DMS114 treated with DMSO at 0.1 percent for 48 hours (cell line): ENCODE measurements around the gene GYG2.
"Not testable (repeated sequence)": the region's sequence is repeated elsewhere in the genome, so short reads cannot be mapped to it uniquely, and the experiment has no call there.

Source experiments
- DNase-seq: peaks from one replicate; lab custom pipeline; 2025; ENCODE audit not compliant: unreplicated experiment; lab: John Stamatoyannopoulos, UW

GYG2 gene

GRCh38 chrX:2812161-2812907, 16.4 kb upstream of the GYG2 start:
- DNase-seq: not testable (repeated sequence)

GRCh38 chrX:2817036-2817435, 11.7 kb upstream of the GYG2 start:
- DNase-seq: no peak

- DNase-seq: no peak
These were observed 9.2 kb upstream of the GYG2 start for GRCh38 chrX:2819345-2820135.

DNA sequence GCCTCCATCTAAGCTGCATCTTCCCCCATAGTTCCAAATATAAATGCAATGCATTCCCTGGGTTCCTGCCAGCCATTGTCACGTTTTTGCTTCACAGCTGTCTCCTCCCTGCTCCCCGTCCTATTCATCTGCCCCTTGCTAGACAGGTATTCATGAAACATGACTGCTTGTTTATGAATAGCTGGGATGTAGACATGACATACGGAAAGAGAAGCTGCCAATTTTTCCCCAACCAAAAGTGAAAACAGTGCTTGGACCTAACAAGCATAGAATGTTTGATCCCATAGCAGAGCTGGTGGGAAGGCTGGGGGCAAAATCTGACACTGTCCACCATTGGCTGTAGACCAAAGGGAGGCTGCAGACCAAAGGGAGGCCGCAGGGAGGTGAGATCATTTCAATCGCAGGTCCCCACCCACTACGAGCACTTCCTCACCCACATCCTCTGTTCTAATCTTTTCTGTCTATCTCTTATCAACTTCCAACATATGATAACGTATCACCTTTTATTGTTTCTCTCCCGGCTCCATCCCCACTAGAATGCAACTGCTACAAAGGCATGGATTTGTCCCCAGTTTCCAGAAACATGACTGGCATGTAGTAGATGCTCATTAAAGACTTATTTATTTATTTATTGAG, 8.5 kb upstream of the GYG2 start:
- DNase-seq: no peak

- DNase-seq: no peak
These were observed 4.8 kb upstream of the GYG2 start for GRCh38 chrX:2823795-2824386.

GRCh38 chrX:2824886-2825285, 3.8 kb upstream of the GYG2 start:
- no peak for DNase-seq

GRCh38 chrX:2828959-2829411, 255 bp downstream of the GYG2 start:
- no peak for DNase-seq

GRCh38 chrX:2829469-2830246, 928 bp downstream of the GYG2 start:
- DNase-seq: no peak

GRCh38 chrX:2831471-2832228, 2.9 kb downstream of the GYG2 start:
- no peak for DNase-seq

DNA sequence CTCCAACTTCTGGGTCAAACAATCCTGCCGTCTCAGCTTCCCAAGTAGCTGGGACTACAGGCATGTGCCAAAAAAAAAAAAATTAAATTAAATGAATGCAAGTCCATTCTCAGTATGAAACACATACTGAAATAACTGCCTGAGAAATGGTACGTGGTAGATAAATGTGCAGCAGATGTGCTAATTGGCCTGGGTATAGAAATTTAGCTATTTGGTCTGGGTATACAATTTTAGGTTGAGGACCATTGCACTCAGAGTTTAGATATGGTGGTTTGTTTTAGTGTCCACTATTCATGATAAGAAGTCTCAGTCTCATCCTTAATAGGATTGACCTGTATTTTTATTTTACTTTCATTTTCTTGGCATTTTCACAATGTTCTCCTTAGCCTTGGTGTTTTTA, 9.2 kb downstream of the GYG2 start:
- no peak for DNase-seq

DNA sequence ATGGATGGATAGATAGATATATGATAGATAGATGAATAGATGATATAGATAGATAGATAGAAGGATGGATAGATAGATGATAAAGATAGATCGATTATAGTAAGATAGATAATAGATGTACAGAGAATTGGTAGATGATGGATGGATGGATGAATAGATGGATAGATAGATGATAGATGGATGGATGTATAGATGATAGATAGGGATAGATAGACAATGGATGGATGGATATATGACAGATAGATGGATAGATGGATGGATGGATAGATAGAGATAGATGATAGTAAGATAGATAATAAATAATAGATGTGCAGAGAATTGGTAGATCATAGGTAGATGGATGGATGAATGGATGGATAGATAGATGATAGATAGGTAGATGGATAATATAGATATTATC, 12.2 kb downstream of the GYG2 start:
- no peak for DNase-seq

GRCh38 chrX:2841537-2841936, 12.8 kb downstream of the GYG2 start:
- DNase-seq: no peak

DNA sequence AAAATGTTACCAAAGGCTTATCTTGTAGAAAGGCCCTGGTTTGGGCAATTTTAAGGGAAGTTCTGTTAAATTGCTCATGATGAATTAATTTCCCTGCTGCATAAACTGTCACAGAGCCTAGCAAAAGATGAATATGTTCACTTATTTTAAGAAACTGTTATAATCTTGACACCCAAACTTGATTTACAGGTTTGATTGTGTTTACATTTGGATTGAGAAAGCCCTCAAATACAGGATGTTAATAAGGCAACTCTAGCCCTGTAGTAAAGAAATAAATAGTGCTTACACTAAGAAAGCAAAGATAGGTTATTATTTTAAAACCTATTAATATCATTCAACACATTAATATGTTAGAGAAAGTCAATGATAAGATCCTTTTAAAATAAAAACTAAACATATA, 18.3 kb downstream of the GYG2 start:
- DNase-seq: no peak

DNA sequence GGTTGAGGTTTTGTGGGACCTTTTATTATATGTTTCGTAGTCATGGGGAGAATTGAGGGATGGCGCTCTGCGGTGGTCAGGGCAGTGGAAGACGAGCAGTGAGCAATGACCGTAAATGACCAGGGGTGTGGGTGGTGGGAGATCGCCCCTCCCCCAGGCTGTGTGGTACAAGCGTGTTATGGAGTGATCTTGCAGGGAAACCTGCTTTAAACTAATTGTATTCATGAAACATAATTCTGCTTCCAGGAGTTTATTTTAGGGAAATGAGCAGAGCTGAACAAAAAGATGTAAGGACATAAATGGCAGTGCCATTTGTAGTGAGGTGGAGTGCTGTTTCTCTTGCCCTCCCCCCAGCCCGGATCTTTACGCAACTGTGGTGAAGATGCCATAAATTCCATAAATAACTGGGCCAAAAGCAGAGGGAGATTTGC, 20.2 kb downstream of the GYG2 start:
- peak; percentile 68 for DNase-seq

- no peak for DNase-seq
These were observed 26.2 kb downstream of the GYG2 start for GRCh38 chrX:2854918-2855317.

DNA sequence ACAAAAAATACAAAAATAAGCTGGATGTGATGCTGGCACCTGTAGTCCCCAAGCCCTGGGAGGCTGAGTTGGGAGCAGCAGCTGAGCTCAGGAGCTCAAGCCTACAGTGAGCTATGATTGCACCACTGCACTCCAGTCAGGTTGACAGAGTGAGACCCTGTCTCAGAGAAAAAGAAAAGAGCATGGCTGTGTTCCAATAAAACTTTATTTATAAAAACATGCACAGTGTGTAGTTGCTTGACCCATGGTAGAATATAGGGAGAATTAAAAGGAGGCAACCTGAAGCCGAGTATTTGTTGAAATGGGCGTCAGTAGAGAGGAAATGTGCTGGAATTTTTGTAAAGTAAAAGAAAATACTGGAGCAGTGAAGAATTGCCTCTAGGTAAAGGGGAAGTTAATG, 27.0 kb downstream of the GYG2 start:
- no peak for DNase-seq

GRCh38 chrX:2857566-2857965, 28.8 kb downstream of the GYG2 start:
- DNase-seq: no peak

GRCh38 chrX:2859197-2859797, 30.6 kb downstream of the GYG2 start:
- DNase-seq: no peak

GRCh38 chrX:2862404-2862803, 33.7 kb downstream of the GYG2 start:
- DNase-seq: no peak

- no peak for DNase-seq
These were observed 34.9 kb downstream of the GYG2 start for GRCh38 chrX:2863646-2864045.
